Upper lobe of left lung (tissue), 4 donors: ENCODE measurements around the gene MEX3B.
"Not testable (repeated sequence)": the region's sequence is repeated elsewhere in the genome, so short reads cannot be mapped to it uniquely, and the experiment has no call there.

Experiments used
- CTCF ChIP-seq, 6 experiments: fragments of 450-650 bp in 4 of 6; fragments of 200-600 bp in 2 of 6; sonication (generic) in 2 of 6; IDR thresholded peaks; one replicate each; pipeline ENCODE4 v1.5.1; 2016 to 2019; ENCODE audit warnings: antibody characterized with exemption in 6 of 6
- EP300 ChIP-seq, 4 donors: sonication (generic); formaldehyde crosslinking; IDR thresholded peaks; one replicate each; pipeline ENCODE4 v1.5.1; 2017; ENCODE audit warnings: antibody characterized with exemption in 4 of 4, control low read depth in 2 of 4

- not testable (repeated sequence) for TF ChIP-seq CTCF, EP300 (IDR thresholded peaks at IDR 0.05)
Measured at GRCh38 chr15:82028163-82028562, 17.7 kb downstream of the MEX3B start.
